HG02798 (cell line): Measurements from ENCODE around the gene BEND6.
A peak's percentile ranks its signal among the peaks of the same experiment; 100 is the strongest.

Experiments used
- ATAC-seq: cut with Tn5 transposase; IDR thresholded peaks from one replicate; pipeline ENCODE4 v1.9.1; 2021; ENCODE audit warnings: mild to moderate bottlenecking; ENCODE audit not compliant: unreplicated experiment, poor library complexity

The BEND6 gene, protein sequence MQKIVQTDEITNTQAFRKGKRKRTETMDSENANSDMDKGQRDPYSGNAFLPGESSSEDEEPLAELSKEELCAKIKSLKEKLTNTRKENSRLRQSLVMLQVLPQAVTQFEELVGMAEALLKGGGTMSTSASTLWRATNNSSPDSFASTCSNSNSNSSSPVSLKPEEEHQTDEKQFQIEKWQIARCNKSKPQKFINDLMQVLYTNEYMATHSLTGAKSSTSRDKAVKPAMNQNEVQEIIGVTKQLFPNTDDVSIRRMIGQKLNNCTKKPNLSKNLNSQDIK

DNA sequence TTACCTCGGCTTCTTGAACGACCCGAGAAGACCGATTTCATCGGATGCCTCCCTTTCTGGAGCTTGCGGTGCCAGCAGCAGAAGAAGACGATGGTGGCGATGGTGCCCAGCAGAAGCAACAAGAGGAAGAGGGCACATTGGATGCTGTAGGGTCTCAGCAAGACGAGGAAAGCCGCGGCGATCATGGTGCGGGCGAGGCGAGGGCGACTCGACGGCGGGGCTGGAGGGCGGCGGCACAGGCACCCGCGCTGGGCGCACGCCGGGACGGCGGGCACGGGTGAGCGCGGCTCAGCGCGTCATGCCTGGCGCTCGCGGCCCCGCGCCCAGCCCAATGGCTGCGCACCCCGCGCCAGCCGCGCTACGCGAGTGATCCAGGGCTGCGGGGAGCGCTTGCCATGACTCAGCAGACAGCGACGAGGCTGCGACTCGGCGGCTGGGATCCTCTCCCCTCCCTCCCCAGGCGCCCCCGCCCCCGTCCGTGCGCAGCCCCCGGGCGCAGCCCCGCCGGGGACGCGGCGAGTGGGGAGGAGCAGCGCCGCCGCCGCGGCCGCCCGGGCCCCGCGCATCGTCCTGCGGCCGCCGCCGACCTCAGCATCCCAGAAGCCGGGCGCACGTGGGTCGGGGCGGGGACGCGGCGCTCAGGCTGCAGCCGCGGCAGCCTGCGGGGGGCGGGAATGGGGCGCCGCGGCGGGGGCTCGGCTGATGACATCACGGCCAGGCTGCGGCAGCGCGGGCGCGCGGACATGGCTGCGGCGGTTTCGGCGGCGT is at the start of gene BEND6:
TSS of gene BEND6 (plus strand) at position 705 of the 768 bp plus-strand sequence. CDS start 26,704 bp downstream, outside the sequence.
- peak; percentile 50 for ATAC-seq

DNA sequence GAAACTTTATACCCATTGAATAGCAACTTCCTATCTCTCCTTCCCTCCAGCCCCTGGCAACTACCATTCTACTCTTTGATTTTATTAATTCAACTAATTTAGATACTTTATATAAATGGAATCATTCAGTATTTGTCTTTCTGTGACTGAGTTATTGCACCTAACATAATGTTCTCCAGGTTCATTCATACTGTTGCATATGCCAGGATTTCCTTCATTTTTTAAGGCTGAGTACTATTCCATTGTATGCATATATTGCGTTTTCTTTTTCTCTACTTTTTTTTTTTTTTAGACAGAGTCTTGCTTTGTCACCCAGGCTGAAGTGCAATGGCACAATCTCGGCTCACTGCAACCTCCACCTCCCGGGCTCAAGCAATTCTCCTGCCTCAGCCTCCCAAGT is 49.5 kb upstream of the BEND6 start:
- no peak for ATAC-seq

DNA sequence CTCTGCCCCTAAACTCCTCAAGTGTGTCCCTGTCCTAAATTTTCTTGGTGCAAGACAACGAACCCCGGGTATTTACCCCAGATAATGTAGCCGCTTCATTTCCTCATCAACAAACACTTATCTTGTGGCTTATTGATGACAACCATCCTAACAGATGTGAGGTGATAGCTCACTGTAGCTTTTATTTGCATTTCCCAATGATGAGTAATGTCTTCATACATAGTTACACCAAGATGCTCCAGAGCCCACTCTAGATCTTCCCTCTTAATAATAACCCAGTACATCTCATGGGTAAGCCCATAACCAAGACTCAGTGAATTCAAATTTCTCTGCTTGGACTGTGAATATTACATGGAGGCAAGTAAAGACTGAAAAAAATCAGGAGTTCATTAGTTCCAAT is 48.2 kb upstream of the BEND6 start:
- no peak for ATAC-seq

DNA sequence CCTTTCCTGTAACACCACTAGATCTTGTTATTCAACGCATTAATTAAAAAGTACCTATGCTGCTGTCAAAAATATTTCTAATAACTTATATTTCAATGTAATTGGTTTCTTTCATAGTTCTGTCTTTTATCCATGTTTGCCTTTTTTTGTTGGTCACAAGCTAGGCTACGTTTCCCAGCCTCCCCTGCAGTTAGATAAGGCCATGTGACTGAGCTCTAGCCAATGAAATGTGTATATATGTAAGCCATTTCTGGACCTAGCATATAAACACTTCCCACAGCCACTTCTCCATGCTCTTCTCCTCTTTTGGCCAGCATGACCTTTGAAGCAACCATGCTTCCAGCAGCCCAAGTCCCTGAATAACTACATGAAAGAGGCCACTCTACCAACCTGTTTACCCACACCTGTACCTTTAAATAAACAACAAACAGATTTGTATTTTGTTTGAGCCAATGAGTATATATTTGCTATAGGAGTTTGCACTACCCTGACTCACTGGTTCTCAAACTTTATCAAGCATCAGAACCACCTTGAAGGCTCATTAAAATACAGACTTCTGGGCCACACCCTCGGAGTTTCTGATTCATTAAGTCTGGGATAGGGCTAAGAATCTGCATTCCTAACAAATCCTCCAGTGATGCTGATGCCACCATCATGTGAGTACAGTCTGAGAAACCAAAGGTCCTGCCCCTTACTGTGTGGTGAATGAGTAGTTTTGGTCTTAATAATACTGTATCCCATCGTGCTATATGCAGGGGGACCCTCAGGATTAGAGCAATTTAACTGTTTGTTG is 45.6 kb upstream of the BEND6 start:
- ATAC-seq = no peak

DNA sequence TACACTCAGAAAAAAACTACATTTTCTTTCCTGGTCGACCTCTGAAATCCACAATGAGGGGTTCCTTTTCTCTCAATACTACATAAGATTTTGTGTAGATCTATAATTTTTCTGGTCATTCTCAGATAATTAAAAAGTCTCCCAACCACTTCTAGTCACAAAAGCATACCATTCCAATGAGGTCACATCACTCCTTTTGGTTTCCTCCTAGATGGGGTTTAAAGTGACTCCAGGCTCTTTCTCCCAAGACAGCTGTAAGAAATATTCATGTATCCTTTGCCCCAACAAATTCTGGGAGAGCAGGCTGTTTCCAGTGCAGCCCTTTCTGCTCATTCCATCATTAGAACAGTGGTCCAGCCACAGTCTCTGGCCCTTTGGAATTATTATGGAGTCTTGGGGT is 43.1 kb upstream of the BEND6 start:
- ATAC-seq = no peak

DNA sequence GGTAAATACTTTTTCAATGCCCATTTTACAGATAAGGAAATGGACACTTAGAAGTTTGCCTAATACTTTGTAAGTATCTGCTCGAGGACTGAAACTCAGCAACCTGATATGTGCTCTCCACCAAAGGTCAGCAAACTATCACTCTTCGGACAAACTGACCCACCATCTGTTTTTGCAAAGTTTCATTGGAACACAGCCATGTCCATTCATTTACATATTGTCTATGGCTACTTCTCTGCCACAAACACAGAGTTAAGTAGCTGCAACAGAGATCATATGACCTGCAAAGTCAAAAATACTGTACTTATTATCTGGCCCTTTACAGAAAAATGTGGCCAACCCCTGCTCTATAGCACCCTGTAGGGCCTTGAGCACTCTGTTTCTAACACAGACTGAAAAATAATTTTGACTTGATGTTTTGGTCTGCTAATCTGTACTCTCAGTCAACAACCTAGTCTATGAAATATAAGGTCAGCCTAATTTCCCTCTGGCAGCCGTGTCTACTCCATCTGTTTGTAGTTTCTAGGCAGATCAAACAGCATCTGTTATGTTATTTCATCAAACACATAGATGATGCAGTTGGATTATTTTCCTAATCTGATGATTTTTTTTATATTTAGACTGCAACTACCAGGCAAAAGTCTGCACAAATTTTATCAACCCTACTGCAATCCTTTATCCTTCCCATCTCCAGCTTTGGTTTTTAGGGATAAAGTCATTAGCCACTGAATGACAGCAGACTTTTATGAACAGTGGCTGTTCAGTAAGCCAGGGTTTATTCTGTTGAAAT is 41.4 kb upstream of the BEND6 start:
- ATAC-seq = no peak

DNA sequence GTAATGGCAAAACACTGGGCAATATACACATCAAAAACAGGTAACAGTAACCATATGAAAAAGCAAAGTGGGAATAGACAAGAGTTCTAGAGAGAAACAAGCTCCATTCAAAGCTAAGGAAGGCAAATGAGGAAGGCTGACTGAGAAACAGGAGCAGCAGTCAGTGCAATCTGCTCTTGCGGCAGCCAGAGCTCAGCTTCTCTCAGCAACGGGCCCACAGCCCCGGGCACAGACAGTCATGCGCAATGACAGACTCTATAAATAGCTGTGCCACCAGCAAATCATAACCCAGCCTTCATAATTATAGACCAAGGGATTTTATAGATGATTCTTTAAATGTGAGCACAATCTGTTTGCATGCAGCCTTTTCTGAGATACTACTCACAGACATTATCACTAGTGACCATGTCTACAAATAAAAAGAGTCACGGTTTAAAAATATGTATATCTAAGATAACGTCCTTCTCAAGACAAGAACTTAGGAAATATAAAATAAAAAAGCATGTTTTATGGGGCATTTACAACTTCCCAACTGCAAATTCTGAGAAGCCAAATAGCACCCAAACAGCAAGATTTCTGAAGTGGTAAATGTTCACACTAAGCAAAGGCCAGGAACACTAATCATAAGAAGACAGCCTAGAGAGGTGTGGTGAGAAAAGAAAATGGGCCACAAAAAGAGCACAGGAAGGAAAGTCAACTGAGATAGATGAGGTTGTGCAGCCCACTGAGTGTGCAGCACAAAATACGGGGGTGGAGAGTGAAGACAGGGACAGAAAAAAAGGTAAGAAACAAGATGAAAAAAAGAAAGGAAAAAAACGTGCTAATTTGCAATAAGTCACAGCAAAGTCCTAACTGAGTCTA is 39.9 kb upstream of the BEND6 start:
- ATAC-seq = peak; percentile 75

DNA sequence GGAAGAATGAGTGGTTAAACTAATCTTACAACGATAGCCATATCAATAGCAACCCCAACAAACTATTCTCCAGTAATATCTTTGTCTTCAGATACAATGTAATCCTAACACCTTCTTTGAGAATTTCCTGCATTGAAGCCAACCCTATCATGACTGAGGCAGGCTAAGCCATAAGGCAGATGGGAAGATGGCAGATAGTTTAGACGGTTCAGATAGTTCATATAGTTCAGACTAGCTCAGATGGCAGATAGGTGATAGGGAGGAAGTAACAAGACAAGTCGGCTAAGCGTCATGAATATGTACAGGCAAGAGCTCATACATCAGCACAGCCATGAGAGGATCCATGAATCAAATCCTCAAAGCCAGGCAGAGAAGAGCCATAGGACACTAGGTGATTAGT is 39.1 kb upstream of the BEND6 start:
- ATAC-seq = no peak

DNA sequence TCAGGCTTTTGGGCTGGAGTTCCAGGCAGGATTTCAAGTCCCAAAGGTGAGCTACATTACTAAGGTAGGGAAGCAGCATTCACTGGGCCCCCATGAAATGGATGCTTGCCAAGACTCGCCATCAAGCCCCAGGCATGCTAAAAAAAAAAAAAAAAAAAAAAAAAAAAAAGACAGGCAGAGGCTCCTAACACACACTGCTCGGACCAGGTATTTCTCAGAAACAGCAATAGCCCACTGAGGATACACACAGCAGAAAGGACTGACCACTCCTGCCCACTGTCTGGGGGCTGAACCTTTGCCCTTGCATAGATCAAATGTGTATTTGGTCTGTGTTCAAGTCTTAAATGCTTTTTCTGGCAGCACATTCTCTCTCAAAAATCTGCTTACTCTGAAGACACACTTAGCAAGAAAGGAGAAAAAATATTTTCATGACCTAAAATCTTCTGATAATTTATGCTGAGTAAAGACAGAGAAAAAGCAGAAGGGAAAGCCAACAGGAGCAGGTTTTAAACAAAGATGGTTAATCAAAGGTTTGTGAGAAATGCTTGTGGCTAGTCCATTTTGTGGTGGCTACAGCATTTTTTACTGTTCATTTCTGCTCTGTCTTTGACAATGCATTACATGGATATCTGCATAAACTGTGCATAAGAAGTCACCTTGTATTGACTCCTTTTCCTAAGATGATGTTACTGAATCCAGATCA is 37.9 kb upstream of the BEND6 start:
- no peak for ATAC-seq

DNA sequence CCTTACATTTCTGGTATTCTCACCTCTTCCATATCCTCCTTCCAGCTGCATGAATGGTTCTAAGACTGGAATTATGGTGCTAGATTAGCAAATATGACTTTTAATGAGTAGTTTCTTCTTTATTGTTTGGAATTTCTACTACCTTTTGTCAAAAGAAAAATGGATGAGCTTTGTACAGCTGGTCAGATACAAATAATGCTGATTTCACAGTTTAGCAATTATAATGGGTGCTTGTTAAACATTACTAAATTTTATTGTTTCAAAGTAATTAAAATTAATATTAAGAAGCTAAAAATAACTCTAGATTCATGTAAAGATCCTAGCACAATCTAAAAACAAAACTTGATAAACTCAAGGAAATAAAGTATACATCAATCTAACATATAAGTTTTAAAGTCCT is 32.3 kb upstream of the BEND6 start:
- no peak for ATAC-seq

DNA sequence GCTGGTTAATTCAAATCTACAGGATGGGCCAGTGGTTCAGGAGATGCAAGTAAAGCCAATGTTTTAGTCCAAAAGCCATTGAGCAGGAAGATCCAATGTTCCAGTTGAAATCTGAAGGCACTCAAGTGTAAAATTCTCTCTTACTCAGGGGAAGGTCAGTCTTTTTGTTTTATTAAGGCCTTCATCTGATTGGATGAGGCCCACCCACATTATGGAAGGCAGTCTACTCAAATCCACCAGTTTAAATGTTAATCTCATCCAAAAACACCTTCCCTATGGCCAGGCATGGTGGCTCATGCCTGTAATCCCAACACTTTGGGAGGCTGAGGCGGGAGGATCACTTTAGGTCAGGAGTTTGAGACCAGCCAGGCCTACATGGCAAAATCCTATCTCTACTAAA is 31.3 kb upstream of the BEND6 start:
- ATAC-seq = no peak

DNA sequence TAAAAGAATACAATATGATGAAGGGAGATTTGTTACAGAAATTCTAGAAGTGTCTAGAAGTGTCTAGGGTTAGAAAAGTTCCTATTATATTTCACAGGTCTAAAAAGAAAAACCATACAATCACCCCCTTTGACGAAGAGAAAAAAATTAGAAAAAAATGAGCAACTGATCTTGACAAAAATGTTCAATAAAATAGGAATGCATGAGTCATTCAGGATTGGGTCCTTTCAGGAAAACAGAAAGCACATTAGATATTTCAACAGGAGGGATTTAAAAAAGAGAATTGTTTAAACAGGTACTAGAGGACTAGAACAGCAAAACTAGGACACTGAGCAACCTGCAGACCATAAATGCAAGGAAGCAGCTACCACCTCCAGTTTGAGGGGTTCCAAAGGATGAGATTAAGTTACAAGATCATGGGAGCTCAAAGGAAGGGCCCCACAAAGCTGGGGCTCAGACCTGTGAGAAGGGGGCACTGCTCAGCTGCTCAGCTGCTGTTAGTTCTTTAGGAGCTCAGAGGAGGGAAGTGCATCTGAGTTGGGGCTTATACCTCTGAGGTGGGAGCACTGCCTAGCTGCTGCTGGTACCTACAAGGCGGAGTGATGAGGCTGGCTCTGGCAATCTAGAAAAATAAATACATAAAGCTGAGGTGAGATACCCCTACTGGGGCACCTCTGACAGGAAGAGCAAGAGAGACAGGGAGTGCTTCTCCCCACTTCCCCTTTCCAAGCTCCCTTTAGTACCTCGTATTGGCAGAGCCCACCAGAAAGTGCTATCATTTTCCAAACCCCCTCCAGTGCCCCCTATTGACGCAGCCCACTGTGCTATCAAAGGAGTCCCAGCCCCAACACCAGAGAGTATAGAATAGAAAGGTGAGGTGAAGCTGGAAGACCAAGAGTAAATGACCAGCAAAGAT is 27.1 kb upstream of the BEND6 start:
- ATAC-seq = no peak

DNA sequence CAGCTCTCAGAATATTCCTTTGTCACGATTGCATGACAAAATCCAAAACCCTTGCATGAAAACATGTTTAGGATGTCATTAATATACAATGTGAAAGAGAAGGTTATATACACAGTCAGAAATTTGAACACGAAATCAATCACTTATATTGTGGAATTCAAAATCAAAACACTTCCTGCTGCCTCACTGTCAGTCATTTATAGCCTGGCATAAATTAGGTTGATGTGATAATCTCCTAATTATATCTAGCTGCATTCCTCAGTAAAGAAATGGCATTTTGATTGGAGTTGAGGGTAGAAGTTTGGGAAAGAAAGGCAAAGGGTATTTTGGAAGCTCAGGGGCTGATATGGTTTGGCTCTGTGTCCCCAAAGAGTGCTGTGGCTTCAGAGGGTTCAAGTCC is 24.1 kb upstream of the BEND6 start:
- ATAC-seq = no peak

DNA sequence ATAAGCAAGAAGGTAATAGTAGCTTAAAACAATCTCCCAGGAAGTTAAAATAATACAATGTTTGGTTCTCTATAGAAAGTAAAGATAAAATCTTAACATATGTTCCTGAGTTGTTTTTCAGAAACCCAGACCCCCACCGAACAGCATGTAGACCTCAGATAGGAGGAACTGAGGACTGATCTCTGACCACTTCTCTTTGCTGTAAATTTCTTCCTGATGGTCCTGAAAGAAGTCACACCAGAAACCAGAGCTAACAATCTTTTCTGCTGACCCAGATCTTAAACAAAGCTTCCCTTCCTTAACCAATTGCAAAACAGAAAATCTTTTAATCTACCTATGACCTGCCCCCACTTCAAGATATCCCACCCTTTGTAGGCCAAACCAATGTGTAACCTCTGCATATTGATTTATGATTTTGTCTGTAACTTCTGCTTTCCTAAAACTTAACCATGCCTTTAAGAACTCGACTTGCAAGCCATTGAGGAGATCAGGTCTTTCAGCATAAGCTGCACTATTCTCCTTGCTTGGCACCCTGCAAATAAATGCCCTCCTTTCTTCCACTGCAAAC is 21.9 kb upstream of the BEND6 start:
- no peak for ATAC-seq

DNA sequence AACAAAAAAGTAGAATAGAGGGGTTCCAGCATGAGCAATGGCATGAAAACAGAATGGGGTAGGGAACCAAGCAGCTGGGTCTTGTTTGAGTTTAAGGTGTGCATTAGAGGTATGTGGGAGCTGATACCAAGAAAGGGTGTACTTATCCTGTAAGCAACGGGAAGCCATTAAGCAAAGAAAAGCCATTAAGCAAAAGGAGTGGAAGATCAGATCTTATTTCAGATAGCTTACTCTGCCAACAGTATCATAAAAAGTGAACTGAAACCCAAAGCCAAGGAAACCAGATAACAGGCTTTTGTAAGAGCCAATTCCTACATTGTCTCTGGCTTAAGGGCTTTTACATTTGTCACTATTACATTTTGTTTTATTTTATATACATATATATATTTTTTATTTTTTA is 21.3 kb upstream of the BEND6 start:
- ATAC-seq = no peak

DNA sequence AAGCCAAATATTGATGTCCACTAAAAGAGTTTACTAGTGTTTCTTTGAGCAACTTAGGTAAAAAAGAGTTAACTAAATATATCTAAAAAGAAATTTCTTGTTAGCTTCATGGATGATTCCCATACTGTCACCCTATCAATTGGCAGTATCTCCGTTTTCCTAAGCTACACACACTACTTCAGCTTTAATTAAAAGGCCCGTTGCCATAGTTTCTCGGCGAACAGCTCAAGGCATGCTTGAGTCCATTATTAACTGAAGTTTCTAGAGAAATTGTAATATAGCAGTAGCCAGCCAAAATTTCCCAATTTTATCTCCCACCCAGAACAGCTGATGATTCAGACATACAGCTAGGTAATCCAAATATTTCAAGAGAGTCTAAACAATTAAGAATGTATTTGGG is 20.0 kb upstream of the BEND6 start:
- ATAC-seq = no peak

DNA sequence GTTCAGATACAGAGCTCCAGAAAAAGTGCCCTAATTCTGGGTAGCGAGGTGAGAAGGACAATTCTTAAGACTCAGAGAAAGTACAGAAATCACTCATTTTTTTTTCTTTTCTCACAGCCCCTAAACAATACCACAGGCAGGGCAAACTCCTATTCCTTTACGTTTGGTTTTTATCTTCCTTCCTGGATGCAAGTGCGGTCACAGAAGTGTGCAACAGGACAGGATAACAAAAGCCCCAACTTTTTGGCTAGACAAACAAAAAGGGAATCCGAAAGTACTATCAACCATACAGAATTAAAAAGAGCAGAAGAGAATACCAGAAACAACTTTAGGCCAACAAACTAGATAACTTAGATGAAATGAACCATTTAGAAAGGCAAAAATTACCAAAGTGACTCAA is 18.4 kb upstream of the BEND6 start:
- no peak for ATAC-seq
